ENCODE measurements around the gene TMEM234.

DNA sequence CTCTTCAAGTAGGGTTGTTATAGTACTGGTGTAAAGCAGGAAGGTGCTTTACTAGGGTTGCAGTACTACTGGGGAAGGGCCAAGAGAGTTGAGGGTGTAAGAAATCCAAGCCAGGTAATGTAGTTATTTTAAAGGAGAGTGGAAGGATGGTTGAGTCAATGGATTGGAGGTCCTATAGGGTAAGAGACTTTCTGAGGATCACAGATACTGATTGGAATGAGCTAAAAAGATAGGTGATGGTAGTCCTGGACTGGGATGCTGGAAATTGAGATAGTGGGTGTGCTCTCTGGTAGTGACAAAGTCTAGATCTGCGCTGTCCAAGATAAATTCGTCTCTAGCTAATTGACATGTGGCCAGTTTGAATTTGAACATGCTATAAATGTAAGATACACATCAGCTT, 35.7 kb downstream of the TMEM234 start:
- TF ChIP-seq, protein P1, sequence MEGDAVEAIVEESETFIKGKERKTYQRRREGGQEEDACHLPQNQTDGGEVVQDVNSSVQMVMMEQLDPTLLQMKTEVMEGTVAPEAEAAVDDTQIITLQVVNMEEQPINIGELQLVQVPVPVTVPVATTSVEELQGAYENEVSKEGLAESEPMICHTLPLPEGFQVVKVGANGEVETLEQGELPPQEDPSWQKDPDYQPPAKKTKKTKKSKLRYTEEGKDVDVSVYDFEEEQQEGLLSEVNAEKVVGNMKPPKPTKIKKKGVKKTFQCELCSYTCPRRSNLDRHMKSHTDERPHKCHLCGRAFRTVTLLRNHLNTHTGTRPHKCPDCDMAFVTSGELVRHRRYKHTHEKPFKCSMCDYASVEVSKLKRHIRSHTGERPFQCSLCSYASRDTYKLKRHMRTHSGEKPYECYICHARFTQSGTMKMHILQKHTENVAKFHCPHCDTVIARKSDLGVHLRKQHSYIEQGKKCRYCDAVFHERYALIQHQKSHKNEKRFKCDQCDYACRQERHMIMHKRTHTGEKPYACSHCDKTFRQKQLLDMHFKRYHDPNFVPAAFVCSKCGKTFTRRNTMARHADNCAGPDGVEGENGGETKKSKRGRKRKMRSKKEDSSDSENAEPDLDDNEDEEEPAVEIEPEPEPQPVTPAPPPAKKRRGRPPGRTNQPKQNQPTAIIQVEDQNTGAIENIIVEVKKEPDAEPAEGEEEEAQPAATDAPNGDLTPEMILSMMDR (IDR thresholded peaks at IDR 0.05 in 2 of 3, conservative IDR thresholded peaks at IDR 0.05 in 1 of 3; ENCODE audit: control insufficient read depth in 2 of 3, extremely low read depth in 1 of 3, insufficient read depth in 1 of 3, low read depth in 3 of 3, low read length in 3 of 3), result no peak
- TF ChIP-seq RAD21 (IDR thresholded peaks at IDR 0.05; ENCODE audit: insufficient read depth, low read depth, low read length), result no peak
- TF ChIP-seq CBFB (IDR thresholded peaks at IDR 0.05; ENCODE audit: low read depth), result no peak
- TF ChIP-seq EZH2 (IDR thresholded peaks at IDR 0.05; ENCODE audit: borderline replicate concordance, control insufficient read depth, low read depth, low read length), result no peak
- no peak for TF ChIP-seq RBBP5 (conservative IDR thresholded peaks at IDR 0.05)
- no peak for TF ChIP-seq CHD2 (IDR thresholded peaks at IDR 0.05; ENCODE audit: borderline replicate concordance, low read depth, low read length)
- no peak for TF ChIP-seq HDAC2 (IDR thresholded peaks at IDR 0.05)
- TF ChIP-seq SREBF2 (IDR thresholded peaks at IDR 0.05; ENCODE audit: low read length), result no peak
- TF ChIP-seq IRF3 (IDR thresholded peaks at IDR 0.05), result no peak
- no peak for TF ChIP-seq POLR2A (IDR thresholded peaks at IDR 0.05; ENCODE audit: low read depth, low read length)
- no peak for TF ChIP-seq MAX (IDR thresholded peaks at IDR 0.05; ENCODE audit: low read depth, low read length)

Data from GM12878 (cell line).